Activated naive CD4-positive, alpha-beta T cell treated with anti-CD3 and anti-CD28 coated beads, Interleukin-2, amount 50 U/mL, for 24 hours (primary cell): Measurements from ENCODE around the gene MTOR.
"Not testable (repeated sequence)": the region's sequence is repeated elsewhere in the genome, so short reads cannot be mapped to it uniquely, and the experiment has no call there.

Experiments
- H3K27ac Mint-ChIP-seq: one replicate; pipeline ENCODE4 v1.8.0; 2021; ENCODE audit warnings: mild to moderate bottlenecking, mixed read lengths
- H3K27me3 Mint-ChIP-seq: one replicate; pipeline ENCODE4 v1.8.0; 2021; ENCODE audit warnings: mixed read lengths
- H3K36me3 Mint-ChIP-seq: one replicate; pipeline ENCODE4 v1.8.0; 2021; ENCODE audit warnings: mixed read lengths
- H3K4me1 Mint-ChIP-seq: one replicate; pipeline ENCODE4 v1.8.0; 2021; ENCODE audit warnings: mixed read lengths
- H3K4me3 Mint-ChIP-seq: one replicate; pipeline ENCODE4 v1.8.0; 2021; ENCODE audit warnings: mild to moderate bottlenecking, mixed read lengths
- H3K9me3 Mint-ChIP-seq: one replicate; pipeline ENCODE4 v1.8.0; 2021; ENCODE audit warnings: mixed read lengths

MTOR gene

DNA sequence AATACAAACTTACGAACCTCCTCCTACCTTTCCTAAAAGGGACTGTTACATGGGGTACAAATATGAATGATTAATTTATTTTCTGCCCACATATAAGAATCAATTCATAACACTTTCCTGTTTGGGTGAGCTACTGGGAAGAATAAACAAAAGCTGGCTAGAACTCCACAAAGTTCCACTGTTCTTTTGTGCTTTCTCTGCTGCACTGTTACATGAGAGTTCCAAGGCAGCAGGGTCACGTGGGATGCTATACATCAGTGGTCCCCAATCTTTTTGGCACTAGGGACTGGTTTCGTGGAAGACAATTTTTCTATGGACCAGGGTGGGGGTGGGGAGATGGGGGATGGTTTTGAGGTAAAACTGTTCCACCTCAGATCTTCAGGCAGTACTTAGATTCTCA lies 75.4 kb downstream of the MTOR start:
- Mint-ChIP-seq H3K9me3 (no peaks in the 10 kb centered on the region), H3K4me3 (no peak overlapping the region), H3K27ac (no peak overlapping the region), H3K27me3 (no peaks in the 10 kb centered on the region), H3K4me1 (no peaks in the 10 kb centered on the region), H3K36me3 (peaks cover 5% of the 10 kb centered on the region)

DNA sequence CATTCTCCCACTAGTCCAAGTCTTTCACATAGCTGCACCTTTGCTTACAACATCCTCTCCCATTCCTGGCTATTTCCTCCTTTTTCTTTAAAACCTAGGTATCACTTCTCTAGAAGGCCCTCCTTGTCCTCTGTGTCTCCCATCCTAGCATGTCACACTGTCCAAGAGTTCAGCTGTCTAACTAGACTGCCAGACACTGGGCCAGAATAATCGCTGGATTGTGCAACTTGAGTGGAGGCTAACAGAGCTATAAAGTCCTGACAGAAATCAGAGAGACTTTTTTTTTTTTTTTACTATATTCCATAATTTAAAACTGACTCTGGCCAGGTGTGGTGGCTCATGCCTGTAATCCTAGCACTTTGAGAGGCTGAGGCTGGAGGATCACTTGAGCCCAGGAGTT lies 77.4 kb downstream of the MTOR start:
- Mint-ChIP-seq H3K4me1 (no peaks in the 10 kb centered on the region), H3K27ac (no peak overlapping the region), H3K27me3 (no peaks in the 10 kb centered on the region), H3K9me3 (no peaks in the 10 kb centered on the region), H3K4me3 (no peak overlapping the region), H3K36me3 (peaks cover 2% of the 10 kb centered on the region)

DNA sequence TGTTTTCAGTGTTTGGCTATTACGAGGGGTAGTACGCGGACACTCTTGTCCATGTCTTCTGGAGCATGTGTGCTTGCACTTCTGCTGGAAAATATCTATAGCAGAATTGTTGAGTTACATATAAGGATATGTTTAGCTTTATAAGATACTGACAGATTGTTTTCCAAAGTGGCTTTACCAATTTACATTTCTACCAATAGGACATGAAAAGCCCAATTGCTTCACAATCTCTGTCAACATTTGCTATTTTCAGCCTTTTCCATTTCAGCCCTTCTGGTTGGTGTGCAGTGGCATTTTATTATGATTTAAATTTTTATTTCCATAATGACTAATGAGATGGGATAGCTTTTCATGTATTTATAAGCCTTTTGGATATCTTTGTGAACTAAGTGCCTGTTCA lies 79.5 kb downstream of the MTOR start:
- H3K27ac Mint-ChIP-seq: no peak overlapping the region
- H3K4me1 Mint-ChIP-seq: no peaks in the 10 kb centered on the region
- no peak overlapping the region for H3K4me3 Mint-ChIP-seq
- no peaks in the 10 kb centered on the region for H3K9me3 Mint-ChIP-seq
- peaks cover 4% of the 10 kb centered on the region for H3K36me3 Mint-ChIP-seq
- H3K27me3 Mint-ChIP-seq: no peaks in the 10 kb centered on the region

DNA sequence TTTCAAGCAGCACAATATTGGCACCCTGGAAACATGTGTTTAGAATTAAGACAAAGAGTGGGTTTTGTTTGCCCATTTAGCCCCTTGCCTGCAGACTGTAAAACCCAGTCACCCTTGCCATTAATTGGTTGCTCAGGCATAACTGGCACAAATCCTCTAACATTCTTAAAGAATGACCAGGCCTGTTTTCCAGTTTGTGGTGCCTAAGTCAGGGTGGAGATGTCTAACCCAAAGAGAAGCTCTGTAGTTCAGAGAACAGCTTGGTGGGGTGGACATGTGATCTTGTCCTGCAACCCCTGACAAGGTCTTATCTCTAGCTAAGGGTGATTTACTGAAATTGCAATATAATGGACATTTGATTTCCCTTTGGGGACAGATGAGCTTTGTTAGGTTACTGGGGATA lies 82.0 kb downstream of the MTOR start:
- Mint-ChIP-seq H3K36me3 (peaks cover 4% of the 10 kb centered on the region), H3K27me3 (no peaks in the 10 kb centered on the region), H3K4me3 (no peak overlapping the region), H3K27ac (no peak overlapping the region), H3K4me1 (no peaks in the 10 kb centered on the region), H3K9me3 (no peaks in the 10 kb centered on the region)

DNA sequence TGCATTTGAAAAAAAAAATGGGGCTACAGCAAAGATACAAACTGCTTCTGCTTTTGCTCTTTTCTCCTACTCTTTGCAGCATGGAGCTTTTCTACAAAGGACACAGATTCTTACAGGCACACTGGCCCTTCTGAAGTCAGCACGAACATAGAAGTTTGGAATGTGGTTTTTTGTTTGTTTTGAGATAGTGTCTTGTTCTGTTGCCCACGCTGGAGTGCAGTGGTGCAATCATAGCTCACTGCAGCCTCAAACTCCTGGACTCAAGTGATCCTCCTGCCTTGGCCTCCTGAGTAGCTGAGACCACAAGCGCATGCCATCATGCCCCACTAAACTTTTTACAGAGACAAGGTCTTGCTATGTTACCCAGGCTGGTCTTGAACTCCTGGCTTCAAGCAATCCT lies 82.6 kb downstream of the MTOR start:
- not testable (repeated sequence) for H3K9me3 Mint-ChIP-seq, H3K27ac Mint-ChIP-seq, H3K27me3 Mint-ChIP-seq, H3K36me3 Mint-ChIP-seq, H3K4me1 Mint-ChIP-seq, H3K4me3 Mint-ChIP-seq

DNA sequence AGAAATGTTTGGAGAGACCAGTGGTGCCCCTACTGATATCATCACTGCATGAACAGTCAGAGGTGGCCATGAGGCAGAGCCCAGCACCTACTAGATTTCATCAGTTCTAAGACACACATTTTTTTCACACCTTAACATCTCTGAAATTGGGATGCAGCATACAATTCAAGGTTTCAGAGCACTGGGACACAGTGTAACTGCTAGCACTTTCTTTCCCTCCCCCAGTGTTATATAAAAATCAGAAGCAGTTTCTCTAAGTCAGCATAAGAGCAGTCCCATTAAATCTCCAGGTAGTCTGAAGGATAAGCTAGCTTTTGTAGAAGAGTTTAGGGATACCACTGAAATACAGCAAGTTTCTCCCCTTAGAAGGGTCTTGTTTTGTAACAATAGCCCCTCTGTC lies 83.2 kb downstream of the MTOR start:
- Mint-ChIP-seq H3K36me3 (peaks cover 6% of the 10 kb centered on the region), H3K27me3 (no peaks in the 10 kb centered on the region), H3K4me1 (no peaks in the 10 kb centered on the region), H3K9me3 (no peaks in the 10 kb centered on the region), H3K4me3 (no peak overlapping the region), H3K27ac (no peak overlapping the region)

DNA sequence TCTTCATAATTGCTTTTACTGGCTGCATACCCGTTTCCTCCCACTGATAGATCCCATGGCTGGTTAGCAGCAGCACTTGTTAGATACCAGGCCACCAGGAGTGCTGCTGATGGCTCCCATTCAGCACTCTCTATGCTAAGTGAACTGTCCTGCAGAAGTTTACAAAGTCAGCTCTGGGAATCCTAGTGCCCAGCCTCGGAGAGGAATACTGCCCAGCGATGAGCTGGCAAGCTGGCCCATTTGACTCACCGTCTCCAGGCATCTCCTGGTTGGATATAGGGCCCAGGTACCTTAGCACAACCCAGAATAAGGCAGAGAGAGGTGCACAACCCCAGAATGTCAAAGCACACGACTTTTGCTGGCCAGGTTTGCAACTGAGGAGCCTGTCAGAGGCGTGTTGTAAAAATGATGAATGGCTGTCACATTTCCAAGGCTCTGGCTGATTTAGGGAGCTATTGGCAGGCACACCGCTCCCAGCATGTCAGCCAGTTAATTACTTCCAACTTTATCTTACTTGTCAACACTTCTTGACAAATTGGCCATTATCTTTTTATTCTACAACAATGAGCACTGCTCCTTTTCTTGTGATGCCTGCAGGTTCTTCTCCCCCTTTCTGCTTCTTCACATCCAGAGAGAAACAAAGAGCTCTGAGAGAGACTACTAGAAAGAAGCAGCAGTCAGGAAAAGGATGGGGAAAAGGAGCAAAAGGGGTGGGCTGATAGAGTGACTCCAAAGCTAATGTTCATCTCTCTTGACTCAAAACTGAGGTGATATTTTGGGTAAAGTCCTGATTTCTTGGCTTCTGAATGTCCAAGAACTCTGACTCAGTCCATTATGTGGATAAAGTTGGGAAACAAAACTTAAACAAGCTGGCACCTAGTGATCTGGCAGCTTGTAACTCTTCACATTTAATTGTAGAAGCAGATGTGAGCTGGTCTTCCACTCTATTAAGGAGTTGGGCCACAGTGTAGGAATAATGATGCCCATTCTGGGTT lies 84.0 kb downstream of the MTOR start:
- Mint-ChIP-seq H3K4me1 (no peaks in the 10 kb centered on the region), H3K27me3 (no peaks in the 10 kb centered on the region), H3K9me3 (no peaks in the 10 kb centered on the region), H3K27ac (no peak overlapping the region), H3K4me3 (no peak overlapping the region), H3K36me3 (peaks cover 6% of the 10 kb centered on the region)

DNA sequence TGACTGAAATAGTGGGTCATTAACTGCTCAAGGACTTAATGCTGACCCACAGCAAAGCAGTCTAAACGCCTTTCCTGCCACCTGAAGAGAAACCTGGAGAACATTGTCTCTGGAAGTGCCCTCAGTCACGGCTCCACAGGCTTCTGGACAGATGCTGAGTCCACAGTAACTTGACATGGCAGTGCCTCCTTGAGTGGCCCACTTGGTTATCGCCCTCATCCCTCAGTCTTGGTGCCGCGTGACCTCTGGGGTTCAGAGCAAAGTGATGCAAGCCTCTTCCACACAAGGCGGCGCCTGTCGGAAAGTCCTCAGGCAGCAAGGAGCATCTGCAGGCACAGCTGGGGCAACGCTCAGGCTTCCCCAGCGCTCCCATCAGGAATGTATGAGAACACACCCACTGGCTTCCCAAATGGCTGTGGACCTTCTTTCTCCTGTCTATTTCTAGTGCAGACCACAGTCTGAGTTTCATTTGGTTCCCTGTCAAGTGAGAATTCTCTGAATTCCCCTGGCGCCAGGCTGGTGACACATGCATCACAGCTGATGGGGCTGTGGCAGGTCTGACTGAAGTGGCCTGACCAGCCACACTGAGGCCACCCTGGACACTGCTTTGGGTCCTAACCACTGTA lies 86.2 kb downstream of the MTOR start:
- Mint-ChIP-seq H3K27me3 (no peaks in the 10 kb centered on the region), H3K27ac (no peak overlapping the region), H3K4me1 (no peaks in the 10 kb centered on the region), H3K4me3 (no peak overlapping the region), H3K36me3 (peaks cover 6% of the 10 kb centered on the region), H3K9me3 (no peaks in the 10 kb centered on the region)

DNA sequence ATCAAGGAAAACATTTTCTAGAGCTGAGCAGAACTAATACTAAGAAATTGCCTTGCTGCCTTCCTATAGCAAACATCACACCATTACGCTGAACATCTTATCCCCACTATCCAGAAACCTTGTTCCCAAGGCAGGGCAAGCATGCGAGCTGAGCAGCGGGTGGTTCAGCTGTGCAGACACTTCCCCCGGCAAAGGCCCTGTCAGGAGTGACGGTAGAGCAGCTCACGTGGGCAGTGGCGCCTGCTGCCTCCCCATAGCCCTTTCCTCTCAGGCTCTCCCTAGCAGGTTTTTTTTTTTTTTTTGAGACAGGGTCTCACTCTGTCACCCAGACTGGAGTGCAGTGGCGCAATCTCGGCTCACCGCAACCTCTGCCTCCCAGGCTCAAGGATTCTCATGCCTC lies 86.9 kb downstream of the MTOR start:
- H3K4me3 Mint-ChIP-seq: no peak overlapping the region
- no peaks in the 10 kb centered on the region for H3K27me3 Mint-ChIP-seq
- no peaks in the 10 kb centered on the region for H3K4me1 Mint-ChIP-seq
- H3K27ac Mint-ChIP-seq: no peak overlapping the region
- H3K36me3 Mint-ChIP-seq: peaks cover 6% of the 10 kb centered on the region
- no peaks in the 10 kb centered on the region for H3K9me3 Mint-ChIP-seq

DNA sequence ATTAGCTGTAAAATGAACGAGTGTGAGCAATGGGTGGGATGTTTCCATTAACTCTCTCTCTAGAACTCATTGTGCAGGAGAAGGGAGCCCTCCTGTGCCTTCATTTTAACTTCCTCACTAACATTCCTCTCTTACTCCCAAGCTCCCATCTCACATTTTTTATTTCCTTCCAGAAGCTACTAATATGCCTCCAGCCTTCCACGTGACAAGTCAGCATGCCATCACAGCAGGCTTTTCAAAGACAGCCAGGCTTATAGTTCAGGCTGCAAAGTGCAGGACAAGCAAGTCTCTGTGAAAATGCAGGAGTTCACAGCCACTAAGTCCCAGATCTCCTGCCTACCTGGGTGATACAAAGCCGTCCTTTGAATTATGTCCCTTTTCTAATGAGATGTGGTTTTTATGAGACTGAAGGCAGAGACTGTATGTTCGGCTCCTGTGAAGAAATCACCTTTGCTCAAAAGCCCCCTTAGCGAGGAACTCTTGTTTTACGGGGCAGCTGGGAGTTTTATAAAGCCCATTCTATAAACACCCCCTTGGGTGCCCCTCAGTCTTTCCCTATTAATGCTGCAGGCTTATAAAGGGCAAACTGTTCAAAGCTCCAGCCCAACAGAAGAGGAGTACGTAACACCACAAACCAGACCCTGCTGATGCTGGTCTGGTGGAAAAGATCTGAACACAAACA lies 87.9 kb downstream of the MTOR start:
- Mint-ChIP-seq H3K4me3 (no peak overlapping the region), H3K27ac (no peak overlapping the region), H3K9me3 (no peaks in the 10 kb centered on the region), H3K36me3 (peaks cover 6% of the 10 kb centered on the region), H3K27me3 (no peaks in the 10 kb centered on the region), H3K4me1 (no peaks in the 10 kb centered on the region)

DNA sequence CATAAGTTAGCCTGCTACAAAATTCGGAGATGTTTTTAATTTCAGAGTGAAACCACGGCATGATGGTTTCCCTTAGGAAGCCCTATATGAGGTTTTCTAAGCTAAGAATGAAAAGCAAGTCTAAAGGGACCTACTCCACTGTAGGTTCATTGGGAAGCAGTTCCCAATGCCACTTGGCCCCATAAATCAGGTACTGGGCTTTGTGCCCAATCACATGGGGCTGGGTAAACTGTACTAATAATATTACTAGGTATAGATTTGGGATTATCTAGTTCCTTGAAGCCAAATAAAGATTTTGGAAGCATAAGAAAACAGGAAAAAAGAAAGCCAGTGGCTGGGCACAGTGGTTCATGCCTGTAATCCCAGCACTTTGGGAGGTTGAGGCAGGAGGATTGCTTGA lies 92.2 kb downstream of the MTOR start:
- H3K4me1 Mint-ChIP-seq: no peaks in the 10 kb centered on the region
- H3K27ac Mint-ChIP-seq: no peak overlapping the region
- H3K4me3 Mint-ChIP-seq: no peak overlapping the region
- no peaks in the 10 kb centered on the region for H3K27me3 Mint-ChIP-seq
- H3K36me3 Mint-ChIP-seq: peaks cover 14% of the 10 kb centered on the region
- no peaks in the 10 kb centered on the region for H3K9me3 Mint-ChIP-seq

DNA sequence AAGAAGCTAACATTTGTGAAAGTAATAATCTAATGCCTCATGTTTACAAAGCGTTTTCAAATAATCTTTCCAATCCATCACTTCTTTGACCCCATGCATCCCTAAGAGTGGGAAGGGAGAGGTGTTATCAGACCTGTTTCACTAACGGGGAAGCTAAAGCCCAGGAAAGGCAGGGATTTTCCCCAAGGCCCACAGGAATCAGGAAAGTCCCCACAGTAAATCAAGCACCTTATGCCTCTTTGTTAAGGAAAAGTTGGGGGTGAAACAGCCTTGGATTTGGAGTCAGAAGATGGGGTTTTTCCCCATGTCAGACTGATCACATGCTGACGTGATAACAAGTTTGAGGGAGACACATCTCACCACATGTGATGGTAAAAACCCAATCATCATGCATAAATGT lies 93.1 kb downstream of the MTOR start:
- H3K4me1 Mint-ChIP-seq: no peaks in the 10 kb centered on the region
- peaks cover 13% of the 10 kb centered on the region for H3K36me3 Mint-ChIP-seq
- no peak overlapping the region for H3K27ac Mint-ChIP-seq

DNA sequence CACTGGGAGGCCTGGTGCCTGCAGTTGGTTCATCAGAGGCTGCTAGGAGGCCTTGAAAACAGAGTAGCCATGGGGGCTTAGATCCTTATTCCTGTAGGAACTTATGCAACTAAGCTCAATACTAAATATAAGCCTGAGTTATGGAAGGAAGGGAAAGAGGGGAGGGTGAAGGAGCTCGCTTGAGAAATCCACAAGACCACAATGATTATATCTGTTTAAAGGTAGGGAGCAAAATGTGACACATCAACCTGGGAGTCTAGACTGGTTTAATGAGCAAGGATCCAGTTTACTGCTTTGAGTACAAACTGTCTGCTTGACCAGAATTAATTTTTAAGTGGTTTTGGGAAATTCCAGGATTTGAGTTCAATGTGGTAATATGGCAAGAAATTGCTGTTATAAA lies 93.6 kb downstream of the MTOR start:
- H3K27me3 Mint-ChIP-seq: no peaks in the 10 kb centered on the region
- peaks cover 12% of the 10 kb centered on the region for H3K36me3 Mint-ChIP-seq
- H3K4me1 Mint-ChIP-seq: no peaks in the 10 kb centered on the region
- H3K27ac Mint-ChIP-seq: no peak overlapping the region
- no peak overlapping the region for H3K4me3 Mint-ChIP-seq
- no peaks in the 10 kb centered on the region for H3K9me3 Mint-ChIP-seq

More for the DNA sequence above, 93.1 kb downstream of the MTOR start:
- Mint-ChIP-seq H3K4me3 (no peak overlapping the region), H3K9me3 (no peaks in the 10 kb centered on the region), H3K27me3 (no peaks in the 10 kb centered on the region)

DNA sequence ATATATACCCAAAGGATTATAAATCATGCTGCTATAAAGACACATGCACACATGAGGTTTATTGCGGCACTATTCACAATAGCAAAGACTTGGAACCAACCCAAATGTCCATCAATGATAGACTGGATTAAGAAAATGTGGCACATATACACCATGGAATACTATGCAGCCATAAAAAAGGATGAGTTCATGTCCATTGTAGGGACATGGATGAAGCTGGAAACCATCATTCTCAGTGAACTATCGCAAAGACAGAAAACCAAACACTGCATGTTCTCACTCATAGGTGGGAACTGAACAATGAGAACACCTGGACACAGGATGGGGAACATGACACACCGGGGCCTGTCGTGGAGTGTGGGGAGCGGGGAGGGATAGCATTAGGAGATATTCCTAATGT lies 95.6 kb downstream of the MTOR start:
- H3K27ac Mint-ChIP-seq, H3K4me1 Mint-ChIP-seq, H3K9me3 Mint-ChIP-seq, H3K27me3 Mint-ChIP-seq, H3K4me3 Mint-ChIP-seq: not testable (repeated sequence)
- peaks cover 22% of the 10 kb centered on the region for H3K36me3 Mint-ChIP-seq

DNA sequence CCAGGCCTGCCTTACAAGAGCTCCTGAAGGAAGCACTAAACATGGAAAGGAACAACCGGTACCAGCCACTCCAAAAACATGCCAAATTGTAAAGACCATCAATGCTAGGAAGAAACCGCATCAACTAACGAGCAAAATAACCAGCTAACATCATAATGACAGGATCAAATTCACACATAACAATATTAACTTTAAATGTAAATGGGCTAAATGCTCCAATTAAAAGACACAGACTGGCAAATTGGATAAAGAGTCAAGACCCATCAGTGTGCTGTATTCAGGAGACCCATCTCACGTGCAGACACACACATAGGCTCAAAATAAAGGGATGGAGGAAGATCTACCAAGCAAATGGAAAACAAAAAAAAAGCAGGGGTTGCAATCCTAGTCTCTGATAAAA lies 99.6 kb downstream of the MTOR start:
- peaks cover 26% of the 10 kb centered on the region for H3K36me3 Mint-ChIP-seq
- H3K27me3 Mint-ChIP-seq, H3K4me1 Mint-ChIP-seq, H3K27ac Mint-ChIP-seq, H3K4me3 Mint-ChIP-seq, H3K9me3 Mint-ChIP-seq: not testable (repeated sequence)

DNA sequence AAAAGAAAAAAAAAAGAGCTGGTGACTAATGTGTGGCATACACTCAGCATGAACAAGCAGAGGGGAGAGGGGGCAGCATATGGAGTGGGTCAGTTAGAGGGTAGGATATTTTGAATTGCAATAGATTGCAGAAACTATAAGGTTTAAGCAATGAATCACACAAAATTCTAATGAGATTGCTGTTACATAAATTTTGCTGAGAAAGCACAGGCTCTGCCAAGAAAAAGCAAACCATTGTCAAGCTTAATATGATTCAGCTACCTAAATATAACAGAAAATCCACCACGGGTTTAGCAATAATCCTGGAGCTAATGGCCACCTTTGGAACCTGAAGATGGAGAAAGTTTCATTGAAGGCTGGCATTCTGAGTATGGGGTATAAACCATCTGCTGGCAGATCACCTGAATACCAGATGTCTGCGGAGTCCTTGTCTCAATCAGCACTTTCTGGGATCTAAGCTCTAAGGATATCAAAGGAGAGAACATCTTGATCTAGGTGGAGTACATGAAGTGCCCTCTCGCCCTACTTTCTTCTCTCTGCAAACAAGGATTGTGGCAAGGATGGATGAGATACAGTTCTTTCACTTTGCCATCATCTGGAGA lies 103.5 kb downstream of the MTOR start:
- Mint-ChIP-seq H3K27ac (no peak overlapping the region), H3K27me3 (no peaks in the 10 kb centered on the region), H3K9me3 (no peaks in the 10 kb centered on the region), H3K4me1 (peaks cover 14% of the 10 kb centered on the region), H3K36me3 (peaks cover 26% of the 10 kb centered on the region), H3K4me3 (no peak overlapping the region)
